ENCODE data around the gene KDM4F.

Gene KDM4F

DNA sequence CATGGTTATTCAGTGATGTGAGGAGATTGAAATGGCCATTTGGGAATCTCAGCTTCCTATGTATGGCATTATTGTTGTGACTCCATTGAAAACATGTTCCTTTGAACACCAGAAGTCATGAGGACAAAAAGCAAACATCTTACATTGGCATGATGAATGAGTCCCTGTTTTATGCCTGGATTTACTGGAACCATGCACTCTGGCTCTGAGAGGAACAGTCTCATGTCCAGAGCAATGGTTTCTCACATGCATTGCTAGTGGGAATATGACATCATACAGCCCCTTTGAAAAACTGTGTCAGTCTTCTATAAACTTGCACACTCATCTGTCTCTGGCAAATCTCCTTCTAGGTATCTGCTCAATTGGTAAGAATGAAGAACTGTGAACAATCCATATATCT, 3.4 kb upstream of the KDM4F start:
- no peak for ATAC-seq
- TF ChIP-seq ZNF565 (CRISPR knock-in tag; conservative IDR thresholded peaks at IDR 0.05; ENCODE audit: low read depth): no peak
- no peak for TF ChIP-seq OSR1 (CRISPR knock-in tag; IDR thresholded peaks at IDR 0.05)
- TF ChIP-seq, protein P1, sequence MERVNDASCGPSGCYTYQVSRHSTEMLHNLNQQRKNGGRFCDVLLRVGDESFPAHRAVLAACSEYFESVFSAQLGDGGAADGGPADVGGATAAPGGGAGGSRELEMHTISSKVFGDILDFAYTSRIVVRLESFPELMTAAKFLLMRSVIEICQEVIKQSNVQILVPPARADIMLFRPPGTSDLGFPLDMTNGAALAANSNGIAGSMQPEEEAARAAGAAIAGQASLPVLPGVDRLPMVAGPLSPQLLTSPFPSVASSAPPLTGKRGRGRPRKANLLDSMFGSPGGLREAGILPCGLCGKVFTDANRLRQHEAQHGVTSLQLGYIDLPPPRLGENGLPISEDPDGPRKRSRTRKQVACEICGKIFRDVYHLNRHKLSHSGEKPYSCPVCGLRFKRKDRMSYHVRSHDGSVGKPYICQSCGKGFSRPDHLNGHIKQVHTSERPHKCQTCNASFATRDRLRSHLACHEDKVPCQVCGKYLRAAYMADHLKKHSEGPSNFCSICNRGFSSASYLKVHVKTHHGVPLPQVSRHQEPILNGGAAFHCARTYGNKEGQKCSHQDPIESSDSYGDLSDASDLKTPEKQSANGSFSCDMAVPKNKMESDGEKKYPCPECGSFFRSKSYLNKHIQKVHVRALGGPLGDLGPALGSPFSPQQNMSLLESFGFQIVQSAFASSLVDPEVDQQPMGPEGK (CRISPR knock-in tag; IDR thresholded peaks at IDR 0.05; ENCODE audit: borderline replicate concordance): no peak
- TF ChIP-seq TCF4 (CRISPR knock-in tag; IDR thresholded peaks at IDR 0.05; ENCODE audit: borderline replicate concordance): no peak
- no peak for TF ChIP-seq GLIS3 (CRISPR knock-in tag; IDR thresholded peaks at IDR 0.05)
- TF ChIP-seq ISL1 (CRISPR knock-in tag; IDR thresholded peaks at IDR 0.05): no peak
- TF ChIP-seq SNAI2 (CRISPR knock-in tag; IDR thresholded peaks at IDR 0.05): no peak
- no peak for TF ChIP-seq RARB (CRISPR knock-in tag; IDR thresholded peaks at IDR 0.05)
- TF ChIP-seq ZFP30 (CRISPR knock-in tag; IDR thresholded peaks at IDR 0.05): no peak
- no peak for TF ChIP-seq ZFP3 (CRISPR knock-in tag; IDR thresholded peaks at IDR 0.05)
- TF ChIP-seq ZNF70 (CRISPR knock-in tag; IDR thresholded peaks at IDR 0.05): no peak
- no peak for TF ChIP-seq CSDC2 (CRISPR knock-in tag; IDR thresholded peaks at IDR 0.05)
- TF ChIP-seq ARNTL (CRISPR knock-in tag; IDR thresholded peaks at IDR 0.05; ENCODE audit: borderline replicate concordance, low read depth): no peak
- TF ChIP-seq ZNF8 (CRISPR knock-in tag; IDR thresholded peaks at IDR 0.05): no peak
- TF ChIP-seq, protein P2, sequence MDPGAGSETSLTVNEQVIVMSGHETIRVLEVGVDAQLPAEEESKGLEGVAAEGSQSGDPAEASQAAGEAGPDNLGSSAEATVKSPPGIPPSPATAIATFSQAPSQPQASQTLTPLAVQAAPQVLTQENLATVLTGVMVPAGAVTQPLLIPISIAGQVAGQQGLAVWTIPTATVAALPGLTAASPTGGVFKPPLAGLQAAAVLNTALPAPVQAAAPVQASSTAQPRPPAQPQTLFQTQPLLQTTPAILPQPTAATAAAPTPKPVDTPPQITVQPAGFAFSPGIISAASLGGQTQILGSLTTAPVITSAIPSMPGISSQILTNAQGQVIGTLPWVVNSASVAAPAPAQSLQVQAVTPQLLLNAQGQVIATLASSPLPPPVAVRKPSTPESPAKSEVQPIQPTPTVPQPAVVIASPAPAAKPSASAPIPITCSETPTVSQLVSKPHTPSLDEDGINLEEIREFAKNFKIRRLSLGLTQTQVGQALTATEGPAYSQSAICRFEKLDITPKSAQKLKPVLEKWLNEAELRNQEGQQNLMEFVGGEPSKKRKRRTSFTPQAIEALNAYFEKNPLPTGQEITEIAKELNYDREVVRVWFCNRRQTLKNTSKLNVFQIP (CRISPR knock-in tag; IDR thresholded peaks at IDR 0.05; ENCODE audit: borderline replicate concordance, low read depth): no peak
- no peak for TF ChIP-seq PPARA (CRISPR knock-in tag; IDR thresholded peaks at IDR 0.05; ENCODE audit: borderline replicate concordance)

DNA sequence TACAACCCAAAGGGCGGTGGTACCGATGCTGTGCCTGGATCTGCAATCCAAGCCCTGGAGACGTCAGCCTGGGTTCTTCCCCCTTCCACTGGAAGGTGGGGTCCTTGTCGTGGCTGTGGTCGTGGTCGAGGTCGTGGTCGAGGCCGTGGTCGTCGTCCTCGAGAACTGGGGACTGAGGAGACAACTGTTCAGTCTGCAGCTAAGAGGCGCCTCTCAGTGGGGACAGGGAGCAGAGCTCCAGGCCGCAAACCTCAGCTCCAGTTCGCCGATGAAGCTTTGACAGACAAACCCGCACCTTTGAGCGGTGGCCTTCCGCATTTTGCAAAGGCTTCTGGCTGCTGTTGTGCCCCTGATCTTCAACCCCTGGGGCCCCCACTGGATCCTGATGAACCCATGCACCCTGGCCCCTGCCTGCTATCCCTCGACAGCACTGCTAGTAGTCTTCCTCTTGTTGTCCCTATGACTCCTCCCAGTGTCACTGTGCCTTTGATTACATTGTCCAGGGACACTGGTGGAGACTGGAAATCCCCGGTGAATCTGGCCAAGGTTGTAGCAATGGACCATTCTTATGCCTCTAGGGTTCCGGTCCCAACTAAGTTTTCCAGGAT, 1.5 kb downstream of the KDM4F start:
- no peak for ATAC-seq
- TF ChIP-seq ESRRG (CRISPR knock-in tag; IDR thresholded peaks at IDR 0.05) (no peak), TCF4 (CRISPR knock-in tag; IDR thresholded peaks at IDR 0.05; ENCODE audit: borderline replicate concordance) (no peak)

DNA sequence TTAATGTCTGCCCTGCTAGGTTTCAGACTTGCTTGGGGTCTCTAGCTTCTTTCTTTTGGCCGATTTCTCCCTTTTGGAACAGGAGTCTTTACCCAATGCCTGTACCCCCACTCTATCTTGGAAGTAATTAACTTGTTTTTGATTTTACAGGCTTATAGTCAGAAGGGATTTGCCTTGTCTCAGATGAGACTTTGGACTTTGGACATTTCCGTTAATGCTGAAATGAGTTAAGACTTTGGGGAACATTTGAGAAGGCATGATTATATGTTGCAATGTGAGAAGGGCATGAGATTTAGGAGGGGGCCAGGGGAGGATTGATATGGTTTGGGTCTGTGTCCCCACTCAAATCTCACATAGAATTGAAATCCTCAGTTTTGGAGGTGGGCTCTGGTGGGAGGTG, 5.1 kb downstream of the KDM4F start:
- ATAC-seq: no peak
- TF ChIP-seq, protein P3, sequence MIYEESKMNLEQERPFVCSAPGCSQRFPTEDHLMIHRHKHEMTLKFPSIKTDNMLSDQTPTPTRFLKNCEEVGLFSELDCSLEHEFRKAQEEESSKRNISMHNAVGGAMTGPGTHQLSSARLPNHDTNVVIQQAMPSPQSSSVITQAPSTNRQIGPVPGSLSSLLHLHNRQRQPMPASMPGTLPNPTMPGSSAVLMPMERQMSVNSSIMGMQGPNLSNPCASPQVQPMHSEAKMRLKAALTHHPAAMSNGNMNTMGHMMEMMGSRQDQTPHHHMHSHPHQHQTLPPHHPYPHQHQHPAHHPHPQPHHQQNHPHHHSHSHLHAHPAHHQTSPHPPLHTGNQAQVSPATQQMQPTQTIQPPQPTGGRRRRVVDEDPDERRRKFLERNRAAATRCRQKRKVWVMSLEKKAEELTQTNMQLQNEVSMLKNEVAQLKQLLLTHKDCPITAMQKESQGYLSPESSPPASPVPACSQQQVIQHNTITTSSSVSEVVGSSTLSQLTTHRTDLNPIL (CRISPR knock-in tag; IDR thresholded peaks at IDR 0.05; ENCODE audit: low read depth): no peak
- TF ChIP-seq OSR1 (CRISPR knock-in tag; IDR thresholded peaks at IDR 0.05): no peak
- TF ChIP-seq BACH2 (CRISPR knock-in tag; IDR thresholded peaks at IDR 0.05; ENCODE audit: borderline replicate concordance): no peak
- TF ChIP-seq ZNF565 (CRISPR knock-in tag; conservative IDR thresholded peaks at IDR 0.05; ENCODE audit: low read depth): no peak
- no peak for TF ChIP-seq ISL1 (CRISPR knock-in tag; IDR thresholded peaks at IDR 0.05)
- TF ChIP-seq ZNF8 (CRISPR knock-in tag; IDR thresholded peaks at IDR 0.05): no peak
- TF ChIP-seq, protein P1 (CRISPR knock-in tag; IDR thresholded peaks at IDR 0.05; ENCODE audit: borderline replicate concordance): no peak
- no peak for TF ChIP-seq TCF4 (CRISPR knock-in tag; IDR thresholded peaks at IDR 0.05; ENCODE audit: borderline replicate concordance)
- no peak for TF ChIP-seq GLIS3 (CRISPR knock-in tag; IDR thresholded peaks at IDR 0.05)
- TF ChIP-seq TOX (CRISPR knock-in tag; IDR thresholded peaks at IDR 0.05; ENCODE audit: borderline replicate concordance): no peak
- TF ChIP-seq ZFP3 (CRISPR knock-in tag; IDR thresholded peaks at IDR 0.05): no peak
- no peak for TF ChIP-seq SNAI2 (CRISPR knock-in tag; IDR thresholded peaks at IDR 0.05)
- TF ChIP-seq, protein P4, sequence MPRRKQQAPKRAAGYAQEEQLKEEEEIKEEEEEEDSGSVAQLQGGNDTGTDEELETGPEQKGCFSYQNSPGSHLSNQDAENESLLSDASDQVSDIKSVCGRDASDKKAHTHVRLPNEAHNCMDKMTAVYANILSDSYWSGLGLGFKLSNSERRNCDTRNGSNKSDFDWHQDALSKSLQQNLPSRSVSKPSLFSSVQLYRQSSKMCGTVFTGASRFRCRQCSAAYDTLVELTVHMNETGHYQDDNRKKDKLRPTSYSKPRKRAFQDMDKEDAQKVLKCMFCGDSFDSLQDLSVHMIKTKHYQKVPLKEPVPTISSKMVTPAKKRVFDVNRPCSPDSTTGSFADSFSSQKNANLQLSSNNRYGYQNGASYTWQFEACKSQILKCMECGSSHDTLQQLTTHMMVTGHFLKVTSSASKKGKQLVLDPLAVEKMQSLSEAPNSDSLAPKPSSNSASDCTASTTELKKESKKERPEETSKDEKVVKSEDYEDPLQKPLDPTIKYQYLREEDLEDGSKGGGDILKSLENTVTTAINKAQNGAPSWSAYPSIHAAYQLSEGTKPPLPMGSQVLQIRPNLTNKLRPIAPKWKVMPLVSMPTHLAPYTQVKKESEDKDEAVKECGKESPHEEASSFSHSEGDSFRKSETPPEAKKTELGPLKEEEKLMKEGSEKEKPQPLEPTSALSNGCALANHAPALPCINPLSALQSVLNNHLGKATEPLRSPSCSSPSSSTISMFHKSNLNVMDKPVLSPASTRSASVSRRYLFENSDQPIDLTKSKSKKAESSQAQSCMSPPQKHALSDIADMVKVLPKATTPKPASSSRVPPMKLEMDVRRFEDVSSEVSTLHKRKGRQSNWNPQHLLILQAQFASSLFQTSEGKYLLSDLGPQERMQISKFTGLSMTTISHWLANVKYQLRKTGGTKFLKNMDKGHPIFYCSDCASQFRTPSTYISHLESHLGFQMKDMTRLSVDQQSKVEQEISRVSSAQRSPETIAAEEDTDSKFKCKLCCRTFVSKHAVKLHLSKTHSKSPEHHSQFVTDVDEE (CRISPR knock-in tag; IDR thresholded peaks at IDR 0.05): no peak
